ENCODE data around the gene BIRC6. TPM values are rescaled to one million over a fixed set of nuclear protein-coding genes. Genes with fewer than 3 reads are reported as not detected.

Gene BIRC6
- total and polyA plus RNA-seq, 2 experiments from 2014 or later = 17.8 to 106 TPM

GRCh38 chr2:32402091-32402490, 45.3 kb downstream of the BIRC6 start:
- no peaks in the 10 kb centered on the region for H3K36me3 ChIP-seq (replicated peaks; ENCODE audit: insufficient read depth, low read depth)

GRCh38 chr2:32403782-32404181, 47.0 kb downstream of the BIRC6 start:
- no peak for TF ChIP-seq EZH2 (IDR thresholded peaks at IDR 0.05; ENCODE audit: borderline replicate concordance)
- no peak for TF ChIP-seq EZH2phosphoT487 (IDR thresholded peaks at IDR 0.05; ENCODE audit: low read depth, severe bottlenecking, unreplicated experiment)
- TF ChIP-seq CTCF (IDR thresholded peaks at IDR 0.05; ENCODE audit: poor library complexity) = no peak
- no peaks in the 10 kb centered on the region for H3K9me3 ChIP-seq (ENCODE audit: low read depth)
- H4K20me1 ChIP-seq (ENCODE audit: insufficient read depth, poor library complexity, severe bottlenecking) = no peaks in the 10 kb centered on the region
- H3K27ac ChIP-seq = no peak overlapping the region
- no peak overlapping the region for H3K4me2 ChIP-seq
- H3K27me3 ChIP-seq = no peaks in the 10 kb centered on the region
- H3K4me1 ChIP-seq (ENCODE audit: insufficient read depth) = no peaks in the 10 kb centered on the region
- H2AFZ ChIP-seq = no peak overlapping the region
- H3K79me2 ChIP-seq = peaks cover 8% of the 10 kb centered on the region
- 93% methylated on average over 5 of the region's 5 CpGs for WGBS (ENCODE audit: low lambda C conversion rate, missing lambda C conversion rate)
- no peaks in the 10 kb centered on the region for H3K9me2 ChIP-seq (replicated peaks; ENCODE audit: insufficient read depth)
- H3K36me3 ChIP-seq (replicated peaks; ENCODE audit: insufficient read depth, low read depth) = no peaks in the 10 kb centered on the region
- DNase-seq (ENCODE audit: low spot score) = no peak
- no peak overlapping the region for H3K4me3 ChIP-seq

More at GRCh38 chr2:32402091-32402490, 45.3 kb downstream of the BIRC6 start:
- no peaks in the 10 kb centered on the region for H3K27me3 ChIP-seq
- peaks cover 13% of the 10 kb centered on the region for H3K79me2 ChIP-seq
- no peaks in the 10 kb centered on the region for H3K9me2 ChIP-seq (replicated peaks; ENCODE audit: insufficient read depth)
- TF ChIP-seq EZH2phosphoT487 (IDR thresholded peaks at IDR 0.05; ENCODE audit: low read depth, severe bottlenecking, unreplicated experiment) (no peak), EZH2 (IDR thresholded peaks at IDR 0.05; ENCODE audit: borderline replicate concordance) (no peak), CTCF (IDR thresholded peaks at IDR 0.05; ENCODE audit: poor library complexity) (no peak)
- H2AFZ ChIP-seq = no peak overlapping the region
- no peak overlapping the region for H3K4me3 ChIP-seq
- no peaks in the 10 kb centered on the region for H3K9me3 ChIP-seq (ENCODE audit: low read depth)
- H3K27ac ChIP-seq = no peak overlapping the region
- H4K20me1 ChIP-seq (ENCODE audit: insufficient read depth, poor library complexity, severe bottlenecking) = no peaks in the 10 kb centered on the region
- H3K4me1 ChIP-seq (ENCODE audit: insufficient read depth) = no peaks in the 10 kb centered on the region
- no peak for DNase-seq (ENCODE audit: low spot score)
- H3K4me2 ChIP-seq = no peak overlapping the region

GRCh38 chr2:32404691-32405090, 47.9 kb downstream of the BIRC6 start:
- Histone ChIP-seq H3K9me3 (ENCODE audit: low read depth) (no peaks in the 10 kb centered on the region), H2AFZ (no peak overlapping the region), H3K27ac (no peak overlapping the region), H3K4me1 (ENCODE audit: insufficient read depth) (no peaks in the 10 kb centered on the region), H3K4me3 (no peak overlapping the region), H3K27me3 (no peaks in the 10 kb centered on the region), H3K4me2 (no peak overlapping the region), H3K9me2 (replicated peaks; ENCODE audit: insufficient read depth) (no peaks in the 10 kb centered on the region), H3K36me3 (replicated peaks; ENCODE audit: insufficient read depth, low read depth) (no peaks in the 10 kb centered on the region), H4K20me1 (ENCODE audit: insufficient read depth, poor library complexity, severe bottlenecking) (no peaks in the 10 kb centered on the region), H3K79me2 (peaks cover 10% of the 10 kb centered on the region)
- no peak for DNase-seq (ENCODE audit: low spot score)
- TF ChIP-seq CTCF (IDR thresholded peaks at IDR 0.05; ENCODE audit: poor library complexity) = no peak
- no peak for TF ChIP-seq EZH2 (IDR thresholded peaks at IDR 0.05; ENCODE audit: borderline replicate concordance)
- no peak for TF ChIP-seq EZH2phosphoT487 (IDR thresholded peaks at IDR 0.05; ENCODE audit: low read depth, severe bottlenecking, unreplicated experiment)
- WGBS (ENCODE audit: low lambda C conversion rate, missing lambda C conversion rate) = 92% methylated on average over 3 of the region's 3 CpGs

- Histone ChIP-seq H3K36me3 (replicated peaks; ENCODE audit: insufficient read depth, low read depth) (no peaks in the 10 kb centered on the region), H3K9me2 (replicated peaks; ENCODE audit: insufficient read depth) (no peaks in the 10 kb centered on the region), H3K9me3 (ENCODE audit: low read depth) (no peaks in the 10 kb centered on the region), H4K20me1 (ENCODE audit: insufficient read depth, poor library complexity, severe bottlenecking) (peaks cover 3% of the 10 kb centered on the region), H3K4me3 (no peak overlapping the region), H3K79me2 (peaks cover 51% of the 10 kb centered on the region), H2AFZ (no peak overlapping the region), H3K27me3 (no peaks in the 10 kb centered on the region), H3K4me1 (ENCODE audit: insufficient read depth) (no peaks in the 10 kb centered on the region), H3K27ac (no peak overlapping the region), H3K4me2 (no peak overlapping the region)
- no CpG with 5 or more reads among the region's 1 CpG for WGBS (ENCODE audit: low lambda C conversion rate, missing lambda C conversion rate)
- TF ChIP-seq CTCF (IDR thresholded peaks at IDR 0.05; ENCODE audit: poor library complexity) = no peak
- no peak for TF ChIP-seq EZH2 (IDR thresholded peaks at IDR 0.05; ENCODE audit: borderline replicate concordance)
- no peak for TF ChIP-seq EZH2phosphoT487 (IDR thresholded peaks at IDR 0.05; ENCODE audit: low read depth, severe bottlenecking, unreplicated experiment)
- no peak for DNase-seq (ENCODE audit: low spot score)
Measured at GRCh38 chr2:32416519-32416918, 59.7 kb downstream of the BIRC6 start.
